ENCODE results near the gene QSOX1. TPM values are rescaled to one million over a fixed set of nuclear protein-coding genes. Genes with fewer than 3 reads are reported as not detected.

The QSOX1 gene
- total and polyA plus RNA-seq, 2 experiments from 2014 or later, result 225 to 257 TPM

DNA sequence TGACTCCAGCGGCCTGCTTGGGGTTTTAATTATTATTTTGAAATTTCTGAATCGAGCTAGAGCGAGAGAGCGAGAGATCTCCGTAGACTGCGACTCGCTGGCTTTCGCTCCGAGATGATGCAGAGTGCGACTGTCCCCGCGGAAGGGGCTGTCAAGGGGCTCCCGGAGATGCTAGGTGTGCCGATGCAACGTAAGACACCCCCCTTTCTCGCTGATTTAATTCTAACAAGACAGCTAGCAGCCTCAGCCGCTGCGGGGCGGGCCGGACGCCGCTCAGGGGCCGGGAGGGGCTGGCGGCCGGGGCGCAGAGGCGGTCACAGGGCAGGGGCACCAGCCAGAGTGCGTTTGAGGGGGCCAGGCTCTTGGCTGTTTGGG lies 75.7 kb downstream of the QSOX1 start:
- WGBS (ENCODE audit: low lambda C conversion rate, missing lambda C conversion rate), result 1% methylated on average over 28 of the region's 28 CpGs
- Histone ChIP-seq H3K9me3 (ENCODE audit: low read depth) (no peaks in the 10 kb centered on the region), H2AFZ (peak overlapping the region; percentile 45), H3K4me2 (peak overlapping the region; percentile 100), H3K36me3 (replicated peaks; ENCODE audit: insufficient read depth, low read depth) (no peaks in the 10 kb centered on the region), H3K9me2 (replicated peaks; ENCODE audit: insufficient read depth) (no peaks in the 10 kb centered on the region), H3K4me1 (ENCODE audit: insufficient read depth) (peaks cover 30% of the 10 kb centered on the region), H3K27ac (no peak overlapping the region), H3K4me3 (peak overlapping the region; percentile 55), H4K20me1 (ENCODE audit: insufficient read depth, poor library complexity, severe bottlenecking) (no peaks in the 10 kb centered on the region), H3K79me2 (no peaks in the 10 kb centered on the region), H3K27me3 (peaks cover 96% of the 10 kb centered on the region)
- no peak for DNase-seq (ENCODE audit: low spot score)
- TF ChIP-seq EZH2 (IDR thresholded peaks at IDR 0.05; ENCODE audit: borderline replicate concordance) (no peak), EZH2phosphoT487 (IDR thresholded peaks at IDR 0.05; ENCODE audit: low read depth, severe bottlenecking, unreplicated experiment) (no peak)
- TF ChIP-seq, protein P1, sequence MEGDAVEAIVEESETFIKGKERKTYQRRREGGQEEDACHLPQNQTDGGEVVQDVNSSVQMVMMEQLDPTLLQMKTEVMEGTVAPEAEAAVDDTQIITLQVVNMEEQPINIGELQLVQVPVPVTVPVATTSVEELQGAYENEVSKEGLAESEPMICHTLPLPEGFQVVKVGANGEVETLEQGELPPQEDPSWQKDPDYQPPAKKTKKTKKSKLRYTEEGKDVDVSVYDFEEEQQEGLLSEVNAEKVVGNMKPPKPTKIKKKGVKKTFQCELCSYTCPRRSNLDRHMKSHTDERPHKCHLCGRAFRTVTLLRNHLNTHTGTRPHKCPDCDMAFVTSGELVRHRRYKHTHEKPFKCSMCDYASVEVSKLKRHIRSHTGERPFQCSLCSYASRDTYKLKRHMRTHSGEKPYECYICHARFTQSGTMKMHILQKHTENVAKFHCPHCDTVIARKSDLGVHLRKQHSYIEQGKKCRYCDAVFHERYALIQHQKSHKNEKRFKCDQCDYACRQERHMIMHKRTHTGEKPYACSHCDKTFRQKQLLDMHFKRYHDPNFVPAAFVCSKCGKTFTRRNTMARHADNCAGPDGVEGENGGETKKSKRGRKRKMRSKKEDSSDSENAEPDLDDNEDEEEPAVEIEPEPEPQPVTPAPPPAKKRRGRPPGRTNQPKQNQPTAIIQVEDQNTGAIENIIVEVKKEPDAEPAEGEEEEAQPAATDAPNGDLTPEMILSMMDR (IDR thresholded peaks at IDR 0.05; ENCODE audit: poor library complexity), result no peak

DNA sequence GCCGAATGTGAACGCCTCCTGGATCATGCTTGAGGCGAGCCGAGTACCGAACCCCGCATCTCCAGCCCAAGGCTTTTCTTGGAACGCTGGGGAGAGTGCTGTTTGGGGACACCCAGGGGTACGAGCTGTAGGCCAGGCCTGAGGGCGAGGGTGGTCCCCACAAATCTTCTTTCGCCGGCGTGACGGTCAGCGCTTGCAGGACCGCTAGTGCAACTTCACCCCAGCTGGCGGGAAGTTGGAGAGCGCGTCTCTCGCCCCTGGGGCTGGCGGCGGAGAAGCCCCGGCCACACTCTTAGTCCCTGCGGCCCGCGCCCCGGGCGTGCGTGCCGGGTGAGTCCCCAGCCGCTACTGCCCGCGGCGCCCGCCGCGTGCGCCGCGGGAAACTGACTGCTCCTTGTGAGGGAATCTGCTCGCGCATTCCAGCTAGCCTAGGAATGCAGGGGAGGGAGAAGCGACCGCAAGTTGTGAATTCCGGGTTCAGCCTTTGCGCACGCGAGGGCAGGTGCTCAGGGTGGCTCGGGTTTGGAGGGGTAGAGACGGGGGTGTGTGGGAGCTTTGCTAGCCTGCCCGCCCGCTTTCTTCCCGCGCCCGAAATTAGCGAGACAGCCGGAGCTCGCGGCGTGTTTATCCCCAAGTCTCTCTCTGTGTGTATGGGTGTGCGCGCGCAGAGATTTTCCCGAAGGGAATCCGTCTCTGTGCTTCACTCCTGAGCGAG lies 76.3 kb downstream of the QSOX1 start:
- no peaks in the 10 kb centered on the region for H3K36me3 ChIP-seq (replicated peaks; ENCODE audit: insufficient read depth, low read depth)
- WGBS (ENCODE audit: low lambda C conversion rate, missing lambda C conversion rate), result 1% methylated on average over 58 of the region's 65 CpGs
- DNase-seq (ENCODE audit: low spot score), result peak; percentile 46
- peak overlapping the region; percentile 55 for H3K4me3 ChIP-seq
- no peaks in the 10 kb centered on the region for H3K9me2 ChIP-seq (replicated peaks; ENCODE audit: insufficient read depth)
- no peaks in the 10 kb centered on the region for H3K79me2 ChIP-seq
- peak overlapping the region; percentile 20 for H2AFZ ChIP-seq
- no peaks in the 10 kb centered on the region for H4K20me1 ChIP-seq (ENCODE audit: insufficient read depth, poor library complexity, severe bottlenecking)
- TF ChIP-seq EZH2 (IDR thresholded peaks at IDR 0.05; ENCODE audit: borderline replicate concordance), result no peak
- TF ChIP-seq, protein P1 (IDR thresholded peaks at IDR 0.05; ENCODE audit: poor library complexity), result no peak
- no peak for TF ChIP-seq EZH2phosphoT487 (IDR thresholded peaks at IDR 0.05; ENCODE audit: low read depth, severe bottlenecking, unreplicated experiment)
- no peak overlapping the region for H3K27ac ChIP-seq
- H3K4me2 ChIP-seq, result peak overlapping the region; percentile 100
- peaks cover 96% of the 10 kb centered on the region for H3K27me3 ChIP-seq
- H3K4me1 ChIP-seq (ENCODE audit: insufficient read depth), result peaks cover 30% of the 10 kb centered on the region
- H3K9me3 ChIP-seq (ENCODE audit: low read depth), result no peaks in the 10 kb centered on the region

DNA sequence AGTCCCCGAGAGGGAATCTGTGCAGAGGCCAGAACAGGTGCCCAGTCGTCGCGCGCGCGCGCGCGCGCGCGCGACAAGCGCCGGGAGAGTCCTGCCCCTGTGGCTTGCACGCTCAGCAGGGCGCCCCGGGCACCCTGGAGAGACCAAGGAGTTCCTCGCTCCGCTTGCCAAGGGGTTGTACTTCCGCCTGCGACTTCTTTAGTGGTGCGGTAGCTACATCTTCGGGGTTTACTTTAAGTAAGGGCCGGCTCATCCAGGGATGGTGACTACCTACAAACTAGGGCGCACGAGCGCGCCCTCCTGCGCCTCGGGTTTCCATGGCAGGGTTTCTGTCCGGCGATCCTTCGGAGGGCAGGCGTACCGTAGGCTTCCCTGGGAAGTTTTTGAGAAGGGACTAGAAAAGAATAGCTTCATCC lies 76.8 kb downstream of the QSOX1 start:
- TF ChIP-seq, protein P1 (IDR thresholded peaks at IDR 0.05; ENCODE audit: poor library complexity), result no peak
- TF ChIP-seq EZH2 (IDR thresholded peaks at IDR 0.05; ENCODE audit: borderline replicate concordance) (peak; percentile 70), EZH2phosphoT487 (IDR thresholded peaks at IDR 0.05; ENCODE audit: low read depth, severe bottlenecking, unreplicated experiment) (peak; percentile 77)
- no peaks in the 10 kb centered on the region for H3K9me3 ChIP-seq (ENCODE audit: low read depth)
- peaks cover 30% of the 10 kb centered on the region for H3K4me1 ChIP-seq (ENCODE audit: insufficient read depth)
- no peak for DNase-seq (ENCODE audit: low spot score)
- WGBS (ENCODE audit: low lambda C conversion rate, missing lambda C conversion rate), result 2% methylated on average over 37 of the region's 37 CpGs
- peak overlapping the region; percentile 55 for H3K4me3 ChIP-seq
- H3K36me3 ChIP-seq (replicated peaks; ENCODE audit: insufficient read depth, low read depth), result no peaks in the 10 kb centered on the region
- H2AFZ ChIP-seq, result peak overlapping the region; percentile 20
- H3K9me2 ChIP-seq (replicated peaks; ENCODE audit: insufficient read depth), result no peaks in the 10 kb centered on the region
- peak overlapping the region; percentile 100 for H3K4me2 ChIP-seq
- H4K20me1 ChIP-seq (ENCODE audit: insufficient read depth, poor library complexity, severe bottlenecking), result no peaks in the 10 kb centered on the region
- H3K27ac ChIP-seq, result no peak overlapping the region
- H3K79me2 ChIP-seq, result no peaks in the 10 kb centered on the region
- peaks cover 96% of the 10 kb centered on the region for H3K27me3 ChIP-seq

Data from hepatocyte (in vitro differentiated cells).